Chondrocyte (in vitro differentiated cells): ENCODE results near the gene RNF14. TPM values are rescaled to one million over a fixed set of nuclear protein-coding genes. Genes with fewer than 3 reads are reported as not detected.

Experiments used
- DNase-seq: peaks from one replicate; pipeline ENCODE4 v3.0.0; 2021; ENCODE audit warnings: mixed read lengths, low spot score
- H3K27ac Mint-ChIP-seq: one replicate; pipeline ENCODE4 v1.8.0; 2021; ENCODE audit warnings: mild to moderate bottlenecking, moderate library complexity, mixed read lengths; ENCODE audit not compliant: unreplicated experiment
- H3K27me3 Mint-ChIP-seq: 2 replicates; pipeline ENCODE4 v1.8.0; 2021; ENCODE audit warnings: low read depth, mixed read lengths
- H3K36me3 Mint-ChIP-seq: 2 replicates; pipeline ENCODE4 v1.8.0; 2021; ENCODE audit warnings: low read depth, mixed read lengths
- H3K4me1 Mint-ChIP-seq: 2 replicates; pipeline ENCODE4 v1.8.0; 2021; ENCODE audit warnings: low read depth, mild to moderate bottlenecking, mixed read lengths
- H3K4me3 Mint-ChIP-seq: one replicate; pipeline ENCODE4 v1.8.0; 2021; ENCODE audit warnings: mild to moderate bottlenecking, moderate library complexity, mixed read lengths; ENCODE audit not compliant: unreplicated experiment
- H3K9me3 Mint-ChIP-seq: 2 replicates; pipeline ENCODE4 v1.8.0; 2021; ENCODE audit warnings: low read depth, mixed read lengths
- CTCF ChIP-seq: fragments of 200-600 bp; sonication (generic); IDR thresholded peaks from 2 replicates; pipeline ENCODE4 v1.5.0; 2021; ENCODE audit warnings: antibody characterized with exemption, mild to moderate bottlenecking, moderate library complexity
- total RNA-seq: library from RNA; stranded (reverse); gene quantifications from 3 replicates; pipeline ENCODE4 v1.2.1, GENCODE V29; 2021

RNF14 gene
- total RNA-seq, 1 donor from 2014 or later, result 83.6 TPM

DNA sequence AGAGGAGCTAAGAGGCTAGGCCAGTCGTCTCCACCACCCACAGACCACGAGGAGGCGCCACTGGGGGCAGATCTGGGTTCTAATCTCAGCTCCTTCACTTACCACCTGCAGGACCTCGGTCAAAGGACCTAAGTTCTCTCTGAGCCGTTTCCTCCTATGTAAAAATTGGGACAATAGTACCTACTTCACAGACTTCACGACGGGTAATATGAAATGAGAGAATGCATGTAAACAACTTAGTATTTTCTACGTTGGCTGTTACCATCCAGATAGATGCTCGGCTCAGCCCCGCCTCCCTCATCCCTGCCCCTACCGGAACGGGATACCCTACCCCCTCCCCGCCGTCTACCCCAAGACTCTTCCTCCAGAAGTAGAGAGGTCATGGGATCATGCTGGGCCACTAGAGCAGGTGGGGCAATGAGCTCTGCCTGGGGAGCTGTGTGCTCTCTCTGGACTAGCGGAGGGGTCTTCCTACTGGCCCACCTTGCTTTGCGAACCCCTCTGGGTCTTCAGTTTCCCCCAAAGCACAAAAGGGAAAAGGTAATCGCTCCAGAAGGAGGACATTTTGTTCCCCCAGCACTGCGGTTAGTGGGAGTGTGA lies 43.4 kb downstream of the RNF14 start:
- H3K27me3 Mint-ChIP-seq, result no peaks in the 10 kb centered on the region
- peak overlapping the region; percentile 73 for H3K27ac Mint-ChIP-seq
- H3K36me3 Mint-ChIP-seq, result peaks cover 3% of the 10 kb centered on the region
- no peaks in the 10 kb centered on the region for H3K9me3 Mint-ChIP-seq
- TF ChIP-seq CTCF, result peak; percentile 77
- no peak for DNase-seq
- peaks cover 38% of the 10 kb centered on the region for H3K4me1 Mint-ChIP-seq
- peak overlapping the region; percentile 78 for H3K4me3 Mint-ChIP-seq

DNA sequence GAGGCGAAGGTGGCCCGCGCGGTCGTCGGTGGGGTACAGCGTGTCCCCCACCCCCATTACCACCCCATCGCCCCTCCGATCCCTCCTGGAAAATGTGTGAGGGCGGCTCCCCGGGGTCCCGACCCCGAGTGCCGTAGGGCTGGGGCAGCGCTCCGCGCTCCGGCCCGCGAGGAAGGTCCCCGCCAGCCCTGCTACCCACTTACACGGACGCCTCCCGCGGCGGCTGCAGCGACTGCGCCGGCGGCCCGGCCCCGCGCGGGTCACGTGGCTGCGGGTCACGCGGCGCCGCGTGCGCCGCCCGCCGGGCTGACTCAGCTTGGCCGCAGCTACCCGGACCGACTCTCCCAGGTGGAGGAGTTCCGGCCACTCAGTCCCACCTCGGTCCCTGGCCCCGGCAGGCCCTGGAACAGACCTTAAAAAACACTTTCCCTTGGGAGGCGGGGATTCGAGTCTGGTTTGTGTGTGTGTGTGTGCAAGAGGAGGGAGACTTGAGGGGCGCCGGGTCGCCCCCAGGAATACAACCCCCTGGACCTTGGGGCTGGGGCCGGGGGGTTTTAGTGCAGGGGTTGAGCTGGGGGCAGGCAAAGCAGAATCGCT lies 44.0 kb downstream of the RNF14 start, which contains the start of gene GNPDA1:
GNPDA1 (minus strand) TSS at position 236 of the 597 bp plus-strand sequence. CDS start 992 bp downstream, outside the sequence.
- Mint-ChIP-seq H3K36me3 (no peaks in the 10 kb centered on the region), H3K27ac (peak within 1 kb of the TSS; percentile 98), H3K4me3 (peak within 1 kb of the TSS; percentile 86), H3K4me1 (peaks cover 38% of the 10 kb centered on the region), H3K9me3 (no peaks in the 10 kb centered on the region), H3K27me3 (no peaks in the 10 kb centered on the region)
- DNase-seq, result no peak
- no peak for TF ChIP-seq CTCF

GRCh38 chr5:142013734-142014521 lies 45.0 kb downstream of the RNF14 start:
- H3K9me3 Mint-ChIP-seq, result no peaks in the 10 kb centered on the region
- no peak for TF ChIP-seq CTCF
- DNase-seq, result no peak
- peaks cover 38% of the 10 kb centered on the region for H3K4me1 Mint-ChIP-seq
- H3K4me3 Mint-ChIP-seq, result peak overlapping the region; percentile 86
- H3K36me3 Mint-ChIP-seq, result no peaks in the 10 kb centered on the region
- no peaks in the 10 kb centered on the region for H3K27me3 Mint-ChIP-seq
- no peak overlapping the region for H3K27ac Mint-ChIP-seq

- no peak for DNase-seq
- H3K4me3 Mint-ChIP-seq, result no peak overlapping the region
- H3K27me3 Mint-ChIP-seq, result no peaks in the 10 kb centered on the region
Observed at GRCh38 chr5:142014911-142015584, 46.1 kb downstream of the RNF14 start.

More at GRCh38 chr5:142014911-142015584, 46.1 kb downstream of the RNF14 start:
- peak; percentile 84 for TF ChIP-seq CTCF
- no peaks in the 10 kb centered on the region for H3K9me3 Mint-ChIP-seq
- no peaks in the 10 kb centered on the region for H3K36me3 Mint-ChIP-seq
- no peak overlapping the region for H3K27ac Mint-ChIP-seq
- H3K4me1 Mint-ChIP-seq, result peaks cover 38% of the 10 kb centered on the region
